ENCODE measurements around the gene KIF2A. TPM values are rescaled to one million over a fixed set of nuclear protein-coding genes. Genes with fewer than 3 reads are reported as not detected.

The KIF2A gene
- total and polyA plus RNA-seq, 2 of the 8 experiments (the other 6 are each of a cell fraction or from before 2014, with no cell fraction given) = 18.4 to 97.1 TPM

GRCh38 chr5:62432621-62433064 is 126.6 kb downstream of the KIF2A start:
- no peak overlapping the region for H2BK120ac ChIP-seq (replicated peaks; ENCODE audit: low read depth, low read length)
- H2BK5ac ChIP-seq (ENCODE audit: low read depth, low read length) = no peak overlapping the region
- FAIRE-seq = no peak
- no peak overlapping the region for H3K18ac ChIP-seq (ENCODE audit: extremely low read depth, low read length)
- no peak overlapping the region for H3K4me2 ChIP-seq (ENCODE audit: insufficient read depth in 1 of 2, low read depth in 2 of 2, low read length in 2 of 2)
- H3K36me3 ChIP-seq (ENCODE audit: control insufficient read depth in 2 of 4, insufficient read depth in 4 of 4, low read length in 3 of 4) = peaks cover 0 to 4% (median 0%) of the 10 kb centered on the region in 4 experiments; a peak in 1 of 8 replicates
- CTCF ChIA-PET (ENCODE audit: partially characterized antibody) = interaction anchor here (0.6 to 5.2 kb wide), 4 partner anchors 10 to 487 kb away, joined by 3 to 32 read pairs (median 4); no protein-coding TSS in a partner anchor
- no peak overlapping the region for H3K9ac ChIP-seq (replicated peaks in 1 of 4; ENCODE audit: extremely low read depth in 1 of 4, low read depth in 3 of 4, low read length in 3 of 4)
- POLR2A ChIA-PET (ENCODE audit: partially characterized antibody) = interaction anchor here (1.3 to 3.3 kb wide), 3 partner anchors 19 to 29 kb away, joined by 5 to 11 read pairs (median 5); partner anchors contain the start of gene DIMT1
- H3K27me3 ChIP-seq (replicated peaks in 1 of 4; ENCODE audit: control insufficient read depth in 3 of 4, extremely low read depth in 1 of 4, insufficient read depth in 3 of 4, low read length in 3 of 4) = no peaks in the 10 kb centered on the region
- no peaks in the 10 kb centered on the region for H3K23me2 ChIP-seq (ENCODE audit: low read depth, low read length)
- H3K79me1 ChIP-seq (ENCODE audit: low read depth, low read length) = peaks cover 6% of the 10 kb centered on the region; the same call in 1 of the 2 replicates
- H4K8ac ChIP-seq (ENCODE audit: extremely low read depth, insufficient read depth, low read length) = no peak overlapping the region
- peaks cover 2% of the 10 kb centered on the region in 2 experiments for H4K20me1 ChIP-seq (replicated peaks in 1 of 2; ENCODE audit: control insufficient read depth in 1 of 2, insufficient read depth in 2 of 2, low read length in 2 of 2)
- no peak overlapping the region for H2AK5ac ChIP-seq (ENCODE audit: low read depth, low read length)
- H3K27ac ChIP-seq (ENCODE audit: low read depth, low read length) = no peak overlapping the region
- no peak overlapping the region for H4K5ac ChIP-seq (ENCODE audit: insufficient read length, low read depth, low read length)
- H3K14ac ChIP-seq (ENCODE audit: insufficient read length) = no peak overlapping the region
- 88% methylated on average over 5 of the region's 5 CpGs; no CpG with 5 or more reads in 1 of the 2 experiments for WGBS, 2 experiments (ENCODE audit: extremely low coverage in 1 of 2, insufficient coverage in 1 of 2, insufficient read length in 1 of 2, insufficient replicate concordance in 2 of 2, low coverage in 1 of 2, low lambda C conversion rate in 2 of 2, missing lambda C conversion rate in 1 of 2)
- DNase-seq (ENCODE audit: low read depth in 1 of 2, low spot score in 2 of 2) = no peak
- H4K91ac ChIP-seq (replicated peaks; ENCODE audit: insufficient read length, low read length) = no peak overlapping the region
- no peak overlapping the region for H2BK12ac ChIP-seq (ENCODE audit: low read depth, low read length)
- no peak for TF ChIP-seq E2F6 (IDR thresholded peaks at IDR 0.05)
- no peak for TF ChIP-seq NANOG (IDR thresholded peaks at IDR 0.05; ENCODE audit: insufficient read depth, low read depth, low read length, poor library complexity, severe bottlenecking)
- no peak for TF ChIP-seq ATF2 (IDR thresholded peaks at IDR 0.05; ENCODE audit: low read length)
- H3K4me3 ChIP-seq (ENCODE audit: extremely low read depth in 1 of 4, insufficient read depth in 2 of 4, low read depth in 3 of 4, low read length in 4 of 4) = no peak overlapping the region
- no peaks in the 10 kb centered on the region for H3K9me3 ChIP-seq (ENCODE audit: insufficient read depth in 2 of 2, low read depth in 1 of 2, low read length in 1 of 2)
- no peak overlapping the region for H2BK15ac ChIP-seq (ENCODE audit: low read length)
- H3K4me1 ChIP-seq (replicated peaks in 1 of 4; ENCODE audit: control insufficient read depth in 3 of 4, insufficient read depth in 4 of 4, low read length in 3 of 4) = no peaks in the 10 kb centered on the region
- H3K56ac ChIP-seq (replicated peaks; ENCODE audit: insufficient read length, low read depth, low read length) = no peak overlapping the region
- H2BK20ac ChIP-seq (ENCODE audit: low read length) = no peak overlapping the region
- H3K4ac ChIP-seq (replicated peaks; ENCODE audit: insufficient read length, low read depth, low read length) = no peak overlapping the region
- no peak overlapping the region for H3K23ac ChIP-seq (ENCODE audit: insufficient read length)
- H2AFZ ChIP-seq (ENCODE audit: low read length) = no peak overlapping the region
- peaks cover 3 to 78% of the 10 kb centered on the region in 2 experiments; a peak in 2 of 4 replicates for H3K79me2 ChIP-seq (ENCODE audit: control insufficient read depth in 1 of 2, insufficient read depth in 2 of 2, low read length in 2 of 2)

Measured in H1 (cell line).